Astrocyte of the hippocampus (primary cell): ENCODE measurements around the gene APRT.
A peak's percentile ranks its signal among the peaks of the same experiment; 100 is the strongest.
"Not testable (repeated sequence)": the region's sequence is repeated elsewhere in the genome, so short reads cannot be mapped to it uniquely, and the experiment has no call there.

Source experiments
- DNase-seq: peaks from one replicate; pipeline ENCODE4 v3.0.0; 2011; ENCODE audit warnings: low read depth, low spot score

APRT gene

DNA sequence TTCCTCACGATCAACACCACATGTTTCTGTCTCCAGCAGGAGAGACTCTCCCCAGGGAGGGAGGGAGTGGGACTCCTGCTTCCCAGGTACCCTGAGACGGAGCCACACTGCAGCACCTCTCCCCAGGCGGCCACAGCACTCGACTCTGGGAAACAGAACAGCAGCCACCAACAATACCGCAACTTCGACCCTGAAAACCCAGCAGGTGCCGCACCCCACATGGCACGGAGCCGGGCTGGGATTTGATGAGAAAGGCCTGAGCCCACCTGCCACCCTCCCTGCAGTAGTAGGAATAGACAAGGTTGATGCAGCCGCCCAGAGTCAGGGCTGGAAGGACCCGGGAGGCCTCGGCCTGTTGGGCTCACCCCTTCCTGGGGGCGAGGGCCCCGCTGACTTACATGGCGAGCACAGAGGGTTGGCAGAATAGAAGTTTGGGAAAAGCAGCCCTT is 30.6 kb upstream of the APRT start:
- DNase-seq: no peak

DNA sequence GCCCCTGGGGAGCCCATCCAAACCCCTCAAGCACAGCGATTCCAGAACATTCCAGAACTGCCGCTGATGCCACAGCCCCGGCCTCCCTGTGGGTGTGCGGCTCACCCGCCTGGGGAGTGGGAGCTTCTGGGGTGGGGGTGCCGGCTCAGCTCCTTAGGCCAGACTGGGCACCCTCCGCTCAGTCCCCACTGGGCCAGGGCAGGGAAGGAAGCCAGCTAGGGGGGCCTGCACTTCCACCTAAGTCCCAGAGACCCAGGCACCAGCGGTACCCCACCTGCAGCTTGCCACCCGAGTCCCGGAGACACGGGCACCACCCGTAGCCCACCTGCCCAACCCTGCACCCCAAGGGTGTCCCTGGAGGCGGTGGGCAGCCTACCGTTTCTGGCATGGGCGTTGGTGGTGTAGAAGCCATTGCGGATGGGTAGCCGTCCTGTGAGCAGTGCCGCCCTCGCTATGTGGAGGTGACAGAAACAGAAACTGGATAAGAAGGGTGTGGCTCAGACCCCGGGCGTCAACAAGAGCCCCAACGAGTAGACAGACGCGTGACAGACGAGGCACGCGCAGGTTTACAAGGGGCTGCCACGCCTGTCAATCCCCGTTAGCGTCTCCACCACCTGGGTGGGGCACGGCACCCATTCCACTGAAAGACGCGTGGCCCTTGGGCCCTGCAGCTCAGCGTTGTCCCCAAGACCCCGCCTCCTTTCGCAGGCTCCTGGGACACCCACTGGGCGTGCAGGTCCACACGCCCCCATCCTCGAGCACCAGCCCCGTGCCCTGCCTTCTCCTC is 30.0 kb upstream of the APRT start:
- DNase-seq: no peak

DNA sequence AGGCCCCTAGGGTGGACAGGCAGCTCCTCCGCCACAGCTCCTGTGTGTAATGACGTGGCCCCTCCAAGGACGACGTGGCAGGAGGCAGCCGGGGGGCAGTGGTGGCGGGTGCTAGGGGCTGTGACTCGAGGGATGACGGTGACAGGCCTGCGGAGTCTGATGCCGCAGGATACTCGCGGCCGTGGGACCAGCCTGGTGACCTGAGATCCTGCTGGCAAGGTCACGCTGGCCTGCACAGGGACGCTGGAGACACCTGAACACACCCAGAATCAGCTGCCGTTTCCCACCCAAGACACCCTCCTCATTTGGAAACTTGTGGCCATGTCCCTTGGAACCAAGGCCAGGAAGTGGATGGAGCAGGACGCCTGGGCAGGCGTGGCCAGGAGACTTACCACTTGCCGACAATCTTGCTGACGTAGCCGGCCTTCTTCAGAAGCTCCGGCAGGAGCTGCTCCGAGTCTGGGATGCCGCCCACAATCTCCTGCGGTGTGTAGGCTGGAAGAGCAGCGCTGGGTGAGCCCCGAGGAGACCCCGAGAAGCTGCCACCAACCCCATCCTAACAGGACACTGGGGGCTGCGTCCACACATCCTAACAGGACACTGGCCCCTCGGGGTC is 29.0 kb upstream of the APRT start:
- DNase-seq: no peak

DNA sequence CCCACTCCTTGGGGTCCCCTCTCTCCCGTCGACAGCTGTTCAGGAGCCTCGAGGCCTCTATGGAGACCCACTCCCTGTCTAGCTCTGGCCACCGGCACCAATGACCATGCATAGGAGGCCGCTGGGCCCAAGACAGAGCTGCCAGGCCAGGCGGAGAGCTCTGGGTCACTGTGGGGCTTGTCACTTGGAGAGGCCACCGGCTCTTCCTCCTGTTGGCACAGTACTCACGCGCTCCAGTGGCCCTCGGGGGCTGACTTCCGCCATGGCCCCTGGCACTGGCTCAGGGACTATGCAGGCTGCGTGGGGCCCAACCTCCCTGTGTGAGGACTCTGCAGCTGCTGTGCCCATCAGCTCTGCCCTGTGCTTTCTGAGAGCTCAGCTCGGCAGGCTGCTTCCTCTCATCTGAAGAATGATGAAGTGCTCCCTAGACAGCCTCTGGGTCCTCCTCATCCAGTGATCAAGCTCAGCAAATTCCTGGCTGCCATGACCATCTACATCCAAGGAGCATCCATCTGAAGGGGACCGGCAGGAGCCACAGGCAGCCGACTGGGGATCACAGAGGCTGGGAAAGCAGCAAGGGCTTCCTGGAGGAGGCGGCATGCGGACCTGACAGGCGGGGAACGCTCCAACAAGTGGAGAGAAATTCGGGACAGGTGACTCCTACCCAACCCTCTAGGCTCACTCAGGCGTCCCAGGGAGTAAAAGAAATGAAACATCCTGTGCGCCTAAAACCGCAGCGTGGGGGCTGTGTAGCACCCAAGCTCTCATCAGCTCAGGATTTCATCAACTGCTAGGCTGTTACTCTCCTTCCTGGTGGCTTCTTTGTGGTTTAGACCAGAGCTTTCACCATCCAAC is 28.2 kb upstream of the APRT start:
- no peak for DNase-seq

DNA sequence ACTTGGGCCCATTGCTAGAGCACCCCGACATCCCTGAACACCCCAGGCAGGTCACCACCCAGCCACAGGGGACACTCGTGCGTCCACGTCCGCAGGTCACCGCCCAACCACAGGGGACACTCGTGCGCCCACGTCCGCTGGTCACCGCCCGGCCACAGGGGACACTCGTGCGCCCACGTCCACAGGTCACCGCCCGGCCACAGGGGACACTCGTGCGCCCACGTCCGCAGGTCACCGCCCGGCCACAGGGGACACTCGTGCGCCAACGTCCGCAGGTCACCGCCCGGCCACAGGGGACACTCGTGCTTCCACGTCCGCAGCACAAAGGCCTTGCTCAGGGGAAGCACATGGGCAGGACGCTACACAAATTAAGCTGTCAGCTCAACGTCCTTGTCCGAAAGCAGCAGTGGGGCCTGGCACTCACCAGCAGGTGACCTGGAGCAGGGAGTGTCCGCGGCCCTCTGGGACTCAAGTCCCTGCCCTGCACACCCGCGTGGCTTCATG is 27.4 kb upstream of the APRT start:
- DNase-seq: no peak

DNA sequence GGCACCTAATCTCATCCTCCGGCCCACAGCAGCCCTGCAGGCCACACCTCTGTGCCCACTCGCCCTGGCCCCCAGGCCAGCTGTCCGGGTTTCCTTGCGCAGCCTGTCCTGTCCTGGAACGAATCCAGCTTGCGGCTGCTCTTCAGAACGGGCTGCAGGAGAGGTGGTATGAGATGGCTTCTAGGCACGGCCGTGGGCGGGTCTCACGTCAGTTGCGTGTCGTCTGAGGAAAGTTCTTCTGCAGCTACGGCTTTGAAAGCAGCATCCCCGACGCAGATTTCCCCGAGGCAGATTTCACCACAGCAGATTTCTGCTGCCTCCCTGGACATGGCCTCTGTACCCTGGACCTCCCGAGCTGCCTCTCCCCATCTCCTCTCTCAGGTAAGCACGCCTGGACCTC is 26.8 kb upstream of the APRT start:
- DNase-seq: no peak

DNA sequence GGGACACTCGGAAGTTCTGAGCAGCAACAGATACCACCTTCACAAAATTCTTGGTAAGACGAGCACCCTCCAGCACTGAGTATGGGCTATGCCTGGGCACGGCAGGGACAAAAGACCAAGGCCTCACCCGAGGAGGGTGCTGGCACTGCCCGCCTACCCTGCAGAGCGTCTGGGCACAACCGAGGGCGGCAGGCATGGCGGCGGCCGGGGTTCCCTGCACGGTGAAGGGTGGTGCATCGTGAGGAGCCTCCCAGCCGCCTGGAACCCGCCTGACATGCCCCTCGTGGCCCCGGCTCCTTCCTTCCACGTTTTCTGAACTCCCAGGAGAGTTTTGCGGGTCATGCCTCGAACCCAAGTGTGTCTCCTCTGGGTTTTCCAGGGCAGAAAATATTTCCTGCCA is 26.1 kb upstream of the APRT start:
- DNase-seq: no peak

DNA sequence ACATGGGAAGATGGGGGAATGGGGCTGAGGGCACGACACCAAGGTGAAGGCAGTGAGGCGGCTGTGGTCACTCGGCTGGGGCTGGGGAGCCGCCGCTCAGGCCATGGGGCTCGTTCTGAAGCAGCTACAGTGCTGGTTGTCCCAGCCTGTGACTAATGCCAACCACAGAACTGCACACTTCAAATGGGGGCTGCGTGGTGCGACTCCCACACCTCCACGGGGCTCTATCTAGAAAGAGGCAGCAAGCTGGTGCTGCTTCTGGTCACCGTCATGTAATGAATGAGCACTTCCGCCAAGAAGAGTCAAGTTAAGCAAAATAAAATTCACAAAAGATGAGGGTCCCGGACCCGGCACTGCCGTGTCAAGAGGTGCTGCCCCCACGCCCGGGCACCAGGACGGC is 25.1 kb upstream of the APRT start:
- no peak for DNase-seq

DNA sequence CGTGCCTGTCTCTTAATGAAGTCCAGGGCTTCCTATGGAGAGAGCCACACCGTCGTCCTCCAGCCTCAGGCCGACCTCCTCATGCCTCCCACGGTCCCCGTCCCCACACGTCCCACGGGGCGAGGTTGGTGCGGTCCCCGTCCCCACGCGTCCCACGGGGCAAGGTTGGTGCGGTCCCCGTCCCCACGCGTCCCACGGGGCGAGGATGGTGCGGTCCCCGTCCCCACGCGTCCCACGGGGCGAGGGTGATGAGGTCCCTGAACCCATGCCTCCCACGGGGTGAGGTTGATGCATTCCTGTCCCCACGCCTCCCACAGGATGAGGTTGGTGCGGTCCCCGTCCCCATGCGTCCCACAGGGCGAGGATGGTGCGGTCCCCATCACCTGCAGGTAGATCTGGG is 24.1 kb upstream of the APRT start:
- DNase-seq: no peak

DNA sequence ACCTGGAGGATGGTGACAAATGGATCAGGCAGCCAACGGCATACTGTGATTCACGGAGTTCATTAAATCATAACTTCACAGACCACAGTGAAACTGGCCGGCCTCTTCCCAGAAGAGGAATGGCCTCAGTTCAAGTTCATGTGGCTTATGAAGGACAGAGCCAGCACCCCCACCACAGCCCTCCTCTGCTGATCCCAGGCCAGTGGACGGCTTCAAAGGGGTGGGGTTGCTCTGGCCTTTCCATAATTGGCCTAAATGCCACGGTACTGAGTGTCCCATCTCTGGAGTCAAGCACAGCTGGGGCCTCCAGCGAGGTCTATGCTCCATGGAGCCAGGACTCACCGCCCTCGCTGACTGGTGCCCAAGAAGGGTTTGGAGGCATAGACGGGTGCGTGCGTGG is 23.7 kb upstream of the APRT start:
- peak; percentile 56 for DNase-seq

DNA sequence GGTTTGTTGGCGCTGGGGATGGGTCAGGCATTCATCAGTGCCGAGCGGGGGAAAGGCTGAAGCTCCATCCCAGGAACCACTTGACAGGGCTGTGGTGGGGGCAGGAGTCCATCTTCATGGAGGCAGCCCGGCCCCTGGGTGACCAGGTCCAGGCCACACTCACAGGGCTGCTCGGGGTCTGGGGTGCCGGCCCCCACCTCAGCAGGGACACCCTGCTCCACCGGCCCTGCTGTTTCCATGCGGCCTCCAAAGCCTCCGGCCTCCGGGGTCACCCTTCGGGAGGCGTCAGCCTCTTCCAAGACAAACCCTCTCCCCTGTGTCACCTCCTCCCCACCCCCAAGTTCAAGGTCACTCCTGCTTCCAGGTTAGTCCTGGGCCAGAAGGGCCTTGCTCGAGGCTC is 22.9 kb upstream of the APRT start:
- DNase-seq: no peak

DNA sequence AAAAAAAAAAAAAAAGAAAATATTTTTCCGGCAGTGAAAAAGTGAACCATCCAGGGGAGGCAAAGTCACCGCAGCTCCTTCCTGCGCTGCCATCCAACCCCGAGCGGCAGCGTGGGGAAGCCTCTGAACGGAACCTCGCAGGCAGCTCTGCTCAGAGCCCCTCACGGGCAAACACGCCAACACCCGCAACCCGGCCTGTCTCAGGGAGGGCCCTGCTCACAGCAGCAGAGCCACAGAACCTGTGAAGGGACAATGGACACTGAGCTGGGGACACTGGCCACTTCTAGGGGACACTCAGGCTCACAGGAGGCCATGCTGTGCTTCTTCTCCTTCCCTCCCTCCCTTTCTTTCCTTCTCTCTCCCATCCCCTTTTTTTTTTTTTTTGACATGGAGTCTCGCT is 21.4 kb upstream of the APRT start:
- DNase-seq: no peak

DNA sequence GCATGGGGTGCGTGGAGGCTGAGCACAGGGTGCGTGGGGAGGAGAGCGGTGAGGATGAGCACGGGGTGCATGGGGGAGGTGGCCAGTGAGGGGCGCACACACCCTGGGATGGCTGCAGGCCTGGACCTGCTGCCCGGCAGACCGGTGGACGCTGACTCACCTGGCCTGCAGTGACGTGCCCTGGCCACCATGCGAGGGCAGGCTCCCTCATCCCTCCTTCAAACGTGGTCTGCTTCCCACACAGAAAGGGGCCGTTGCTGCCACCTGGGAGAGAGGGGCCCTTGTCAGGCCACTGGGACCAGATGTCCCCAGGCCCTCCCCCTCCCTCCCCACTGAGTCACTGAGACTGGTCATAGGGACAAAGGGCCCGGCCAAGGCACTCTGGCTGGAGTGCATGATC is 20.1 kb upstream of the APRT start:
- DNase-seq: peak; percentile 38

DNA sequence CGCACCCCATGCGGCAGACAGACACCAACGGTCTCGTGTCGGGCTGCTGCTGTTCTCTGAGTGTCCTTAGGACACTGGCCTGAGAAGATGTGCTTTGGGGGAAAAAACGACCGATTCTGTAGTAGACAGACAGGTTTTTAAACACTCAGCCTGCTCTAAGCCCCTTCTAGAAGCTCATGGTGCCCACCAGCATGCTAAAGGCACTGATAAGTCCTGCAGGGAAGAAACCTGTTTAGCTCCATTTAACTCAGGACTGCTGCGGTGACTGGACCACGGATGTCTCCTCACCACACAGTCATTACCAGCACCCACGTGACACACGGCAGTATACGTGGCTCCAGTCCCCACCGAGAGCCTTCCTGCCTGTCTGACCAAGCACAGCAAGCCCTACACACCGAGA is 19.1 kb upstream of the APRT start:
- no peak for DNase-seq

DNA sequence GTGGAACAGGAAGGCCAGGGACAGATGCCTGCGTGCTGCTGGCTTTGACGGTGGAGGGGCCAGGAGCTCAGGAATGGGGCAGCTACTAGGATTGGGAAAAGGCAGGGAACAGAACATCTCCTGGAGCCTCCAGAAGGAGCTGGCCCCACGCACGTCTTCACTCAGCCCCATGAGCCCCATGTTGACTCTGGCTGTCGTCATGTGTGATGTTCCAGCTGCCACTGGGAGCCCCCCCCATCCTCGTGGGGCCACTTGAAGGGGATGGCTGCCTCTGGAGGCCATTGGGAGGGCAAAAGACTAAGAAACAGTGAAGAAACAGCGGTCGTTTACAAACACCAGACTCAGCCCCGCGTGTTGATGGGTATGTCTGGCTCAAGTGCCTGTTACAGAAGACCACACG is 18.5 kb upstream of the APRT start:
- DNase-seq: no peak

DNA sequence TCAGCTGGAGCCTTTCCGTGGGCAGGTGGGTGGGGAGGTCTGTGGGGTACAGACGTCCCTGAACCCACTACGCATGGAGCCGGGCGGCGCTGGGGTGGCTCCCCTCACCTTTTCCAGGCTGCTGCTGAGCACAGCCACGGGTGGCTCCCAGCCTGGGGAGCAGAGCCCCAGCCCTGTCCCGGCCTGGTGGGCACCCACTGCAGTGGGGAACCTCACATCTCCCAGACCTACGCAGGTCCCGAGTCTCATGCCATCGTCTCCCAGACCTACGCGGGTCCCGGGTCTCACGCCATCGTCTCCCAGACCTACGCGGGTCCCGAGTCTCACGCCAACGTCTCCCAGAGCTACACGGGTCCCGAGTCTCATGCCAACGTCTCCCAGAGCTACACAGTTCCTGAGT is 17.0 kb upstream of the APRT start:
- DNase-seq: no peak

DNA sequence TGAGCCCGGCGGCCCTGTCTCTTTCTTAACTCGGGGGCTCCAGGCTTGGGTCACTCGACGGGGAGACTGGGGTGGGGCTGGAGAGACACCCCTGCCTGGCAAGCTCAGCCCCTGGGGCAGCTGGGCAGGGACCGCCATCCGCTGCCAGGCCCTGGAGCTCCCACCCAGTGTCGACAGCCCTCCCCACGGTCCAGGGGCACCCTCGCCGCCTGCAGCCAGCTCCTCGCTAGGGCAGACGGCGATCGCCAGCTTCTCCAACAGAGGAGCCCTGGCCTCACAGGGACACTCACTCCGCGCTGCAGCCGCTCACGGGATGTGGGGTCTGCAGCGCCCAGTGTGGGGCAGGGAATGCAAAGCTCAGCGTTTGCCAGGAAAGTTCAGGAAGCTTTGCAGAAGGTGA is 16.0 kb upstream of the APRT start:
- DNase-seq: no peak

DNA sequence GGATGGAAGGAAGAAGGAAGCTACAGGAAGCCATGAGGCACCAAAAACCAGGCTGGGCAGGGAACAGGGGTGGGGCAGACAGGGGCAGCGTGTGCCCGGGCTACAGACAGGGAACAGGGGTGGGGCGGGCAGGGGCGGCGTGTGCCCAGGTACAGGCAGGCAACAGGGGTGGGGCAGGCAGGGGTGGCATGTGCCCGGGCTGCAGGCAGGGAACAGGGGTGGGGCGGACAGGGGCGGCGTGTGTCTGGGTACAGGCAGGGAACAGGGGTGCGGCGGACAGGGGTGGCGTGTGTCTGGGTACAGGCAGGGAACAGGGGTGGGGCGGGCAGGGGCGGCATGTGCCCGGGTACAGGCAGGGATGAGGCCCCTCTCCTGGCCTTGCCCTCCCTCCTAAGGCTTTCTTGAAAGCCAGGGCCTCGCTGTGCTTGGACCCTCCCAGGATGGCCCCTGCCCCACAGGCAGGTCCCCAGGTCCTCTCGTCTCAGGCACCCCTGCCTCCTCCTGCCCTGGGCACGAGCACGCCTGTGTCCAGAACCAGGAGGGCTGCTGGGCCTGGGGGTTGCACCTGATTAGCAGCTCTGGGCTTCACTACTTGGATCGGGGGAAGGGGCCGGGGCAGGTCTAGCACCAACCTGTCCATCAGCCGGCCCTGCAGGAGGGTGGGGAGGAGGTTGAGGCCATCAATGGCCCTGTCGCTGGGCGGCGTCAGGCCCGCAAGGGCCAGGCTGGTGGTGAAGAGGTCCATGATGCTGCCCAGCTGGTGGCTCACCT is 14.5 kb upstream of the APRT start:
- DNase-seq: no peak

DNA sequence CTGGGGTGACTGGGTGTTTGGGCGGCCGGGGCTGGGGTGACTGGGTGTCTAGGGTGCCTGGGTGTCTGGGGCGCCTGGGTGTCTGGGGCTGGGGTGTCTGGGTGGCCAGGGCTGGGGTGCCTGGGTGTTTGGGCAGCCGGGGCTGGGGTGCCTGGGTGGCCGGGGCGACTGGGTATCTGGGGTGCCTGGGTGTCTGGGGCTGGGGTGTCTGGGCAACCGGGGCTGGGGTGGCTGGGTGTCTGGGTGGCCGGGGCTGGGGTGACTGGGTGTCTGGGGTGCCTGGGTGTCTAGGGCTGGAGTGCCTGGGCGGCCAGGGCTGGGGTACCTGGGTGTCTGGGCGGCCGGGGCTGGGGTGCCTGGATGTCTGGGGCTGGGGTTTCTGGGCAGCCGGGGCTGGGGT is 13.4 kb upstream of the APRT start:
- no peak for DNase-seq

DNA sequence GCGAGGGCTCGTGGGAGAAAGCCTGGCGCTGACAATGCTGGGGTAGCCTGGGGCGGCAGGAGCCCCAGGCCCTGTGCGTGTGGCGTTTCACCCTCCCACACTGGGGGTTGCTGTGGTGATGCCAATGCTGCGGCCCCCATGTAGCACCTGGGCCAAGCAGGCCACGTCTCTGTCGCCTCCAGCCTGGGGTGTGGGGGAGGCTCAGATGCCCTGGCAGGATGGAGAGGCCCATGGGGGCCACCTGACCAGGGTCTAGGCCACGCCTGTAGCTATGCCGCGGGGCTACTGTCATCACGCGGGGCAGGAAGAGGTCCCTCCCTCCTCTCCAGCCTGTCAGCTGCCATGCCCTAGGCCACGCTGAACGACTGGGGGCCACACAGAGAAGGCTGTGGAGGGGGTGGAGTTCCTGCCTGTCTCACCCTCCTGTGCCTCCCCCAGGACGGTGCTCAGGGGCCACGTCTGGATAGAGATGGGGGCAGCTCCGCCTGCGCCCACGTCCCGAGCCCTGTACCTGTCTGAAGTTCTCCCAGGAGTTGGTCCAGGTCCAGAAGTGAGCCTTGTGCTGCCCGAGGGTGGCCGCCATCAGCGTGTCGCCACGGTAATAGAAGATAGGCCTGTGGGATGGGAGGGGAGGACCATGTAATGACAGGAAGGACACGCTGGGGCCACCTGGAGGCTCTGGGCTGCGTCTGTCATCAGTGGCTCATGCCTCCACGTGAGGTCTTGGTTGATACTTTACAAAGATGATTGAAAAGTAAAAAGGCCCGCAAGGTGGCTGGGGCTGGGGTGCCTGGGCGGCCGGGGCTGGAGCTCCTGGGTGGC is 12.7 kb upstream of the APRT start:
- DNase-seq: no peak

DNA sequence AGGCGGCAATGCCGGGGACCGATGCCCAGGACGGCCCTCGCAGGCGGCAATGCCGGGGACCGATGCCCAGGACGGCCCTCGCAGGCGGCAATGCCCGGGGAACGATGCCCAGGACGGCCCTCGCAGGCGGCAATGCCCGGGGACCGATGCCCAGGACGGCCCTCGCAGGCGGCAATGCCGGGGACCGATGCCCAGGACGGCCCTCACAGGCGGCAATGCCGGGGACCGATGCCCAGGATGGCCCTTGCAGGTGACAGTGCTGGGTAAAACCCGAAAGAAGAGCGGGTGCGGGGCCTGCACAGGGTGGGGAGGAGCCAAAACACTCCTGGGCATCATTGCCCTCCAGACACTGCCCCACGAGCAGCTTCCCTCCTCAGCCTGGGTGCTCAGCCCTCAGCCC is 11.9 kb upstream of the APRT start:
- DNase-seq: not testable (repeated sequence)
